PC-3 (cell line): ENCODE results near the gene PRDM4. TPM values are rescaled to one million over a fixed set of nuclear protein-coding genes. Genes with fewer than 3 reads are reported as not detected.
A peak's percentile ranks its signal among the peaks of the same experiment; 100 is the strongest.

Experiments used
- ATAC-seq: fragments of 200-7000 bp; cut with Tn5 transposase; 2 replicates; pipeline ENCODE4 v1.9.1; 2020; ENCODE audit warnings: mild to moderate bottlenecking, moderate library complexity
- BruUV-seq: library from RNA; stranded (reverse); fragments of 400-500 nt; replicated peaks from 2 replicates; lab custom pipeline; 2021; lab: Mats Ljungman, UMichigan
- CTCF ChIA-PET: fragments of 300-600 bp; sonication (Branson Sonifier 250); formaldehyde crosslinking; loops from one replicate; lab custom pipeline; 2022; ENCODE audit warnings: antibody characterized with exemption; lab: Charles Lee
- POLR2A ChIA-PET: fragments of 300-600 bp; sonication (Branson Sonifier 250); formaldehyde crosslinking; loops from one replicate; lab custom pipeline; 2022; ENCODE audit warnings: antibody characterized with exemption; ENCODE audit not compliant: unreplicated experiment; lab: Charles Lee
- DNase-seq: peaks from one replicate; pipeline ENCODE4 v3.0.0-alpha.2; 2015
- H2AFZ ChIP-seq: fragments of 300-600 bp; sonication (generic); 2 replicates; pipeline ENCODE4 v1.6.0; 2016; ENCODE audit warnings: antibody characterized with exemption, low read length
- H3F3A ChIP-seq: fragments of 300-600 bp; sonication (generic); one replicate; pipeline ENCODE4 v1.6.0; 2017; ENCODE audit warnings: antibody characterized with exemption, low read length, control low read depth, mild to moderate bottlenecking; ENCODE audit not compliant: unreplicated experiment
- H3K27ac ChIP-seq: fragments of 300-600 bp; sonication (generic); 2 replicates; pipeline ENCODE4 v1.5.1; 2016; ENCODE audit warnings: mild to moderate bottlenecking, low read length
- H3K27me3 ChIP-seq: fragments of 300-600 bp; sonication (generic); 2 replicates; pipeline ENCODE4 v1.6.1; 2016; ENCODE audit warnings: low read length, mixed read lengths
- H3K36me3 ChIP-seq: fragments of 300-600 bp; sonication (generic); 2 replicates; pipeline ENCODE4 v1.6.1; 2016; ENCODE audit warnings: low read depth, mixed run types, low read length, mixed read lengths
- H3K4me1 ChIP-seq: fragments of 300-600 bp; sonication (generic); 2 replicates; pipeline ENCODE4 v1.5.1; 2016; ENCODE audit warnings: low read length; ENCODE audit not compliant: insufficient read depth
- H3K4me2 ChIP-seq: fragments of 300-600 bp; sonication (generic); 2 replicates; pipeline ENCODE4 v1.6.0; 2016; ENCODE audit warnings: low read length
- H3K4me3 ChIP-seq: fragments of 300-600 bp; sonication (generic); 2 replicates; pipeline ENCODE4 v1.5.1; 2016; ENCODE audit warnings: mild to moderate bottlenecking, low read length, mixed read lengths
- H3K79me2 ChIP-seq: fragments of 300-600 bp; sonication (generic); 2 replicates; pipeline ENCODE4 v1.6.1; 2017; ENCODE audit warnings: low read length, mixed read lengths
- H3K9ac ChIP-seq: fragments of 300-600 bp; sonication (generic); 2 replicates; pipeline ENCODE4 v1.6.0; 2016; ENCODE audit warnings: mild to moderate bottlenecking, low read length
- H3K9me2 ChIP-seq: fragments of 300-600 bp; sonication (generic); replicated peaks from 2 replicates; pipeline ENCODE4 v1.6.1; 2016; ENCODE audit warnings: mixed run types, low read length, mixed read lengths
- H3K9me3 ChIP-seq: fragments of 300-600 bp; sonication (generic); 2 replicates; pipeline ENCODE4 v1.6.1; 2016; ENCODE audit warnings: low read length, mixed read lengths
- H4K20me1 ChIP-seq: fragments of 300-600 bp; sonication (generic); 2 replicates; pipeline ENCODE4 v1.6.1; 2016; ENCODE audit warnings: low read length, mixed read lengths
- EZH2 ChIP-seq: fragments of 300-600 bp; sonication (generic); IDR thresholded peaks from one replicate; pipeline ENCODE4 v1.6.1; 2017; ENCODE audit warnings: antibody characterized with exemption, mild to moderate bottlenecking, low read length; ENCODE audit not compliant: unreplicated experiment
- EZH2phosphoT487 ChIP-seq: fragments of 300-600 bp; sonication (generic); IDR thresholded peaks from 2 replicates; pipeline ENCODE4 v1.6.1; 2018; ENCODE audit warnings: mild to moderate bottlenecking, antibody characterized with exemption, low read length, borderline replicate concordance
- intact Hi-C: fragments of 100-400 bp; cut with micrococcal nuclease; formaldehyde crosslinking; loops from 2 replicates; pipeline ENCODE4 v1.9.0; 2023
- total RNA-seq: library from RNA; depleted of rRNA; stranded (reverse); fragments of >200 nt; gene quantifications from 2 replicates; pipeline ENCODE4 v1.2.3, GENCODE V29; 2014
- TF ChIP-seq, protein P1 (sequence below): fragments of 300-600 bp; sonication (generic); conservative IDR thresholded peaks from 2 replicates; pipeline ENCODE4 v1.5.1; 2017; ENCODE audit warnings: antibody characterized with exemption, low read depth, mild to moderate bottlenecking, low read length

PRDM4 gene
- total RNA-seq, 1 experiment from 2014 or later = 22.6 TPM

DNA sequence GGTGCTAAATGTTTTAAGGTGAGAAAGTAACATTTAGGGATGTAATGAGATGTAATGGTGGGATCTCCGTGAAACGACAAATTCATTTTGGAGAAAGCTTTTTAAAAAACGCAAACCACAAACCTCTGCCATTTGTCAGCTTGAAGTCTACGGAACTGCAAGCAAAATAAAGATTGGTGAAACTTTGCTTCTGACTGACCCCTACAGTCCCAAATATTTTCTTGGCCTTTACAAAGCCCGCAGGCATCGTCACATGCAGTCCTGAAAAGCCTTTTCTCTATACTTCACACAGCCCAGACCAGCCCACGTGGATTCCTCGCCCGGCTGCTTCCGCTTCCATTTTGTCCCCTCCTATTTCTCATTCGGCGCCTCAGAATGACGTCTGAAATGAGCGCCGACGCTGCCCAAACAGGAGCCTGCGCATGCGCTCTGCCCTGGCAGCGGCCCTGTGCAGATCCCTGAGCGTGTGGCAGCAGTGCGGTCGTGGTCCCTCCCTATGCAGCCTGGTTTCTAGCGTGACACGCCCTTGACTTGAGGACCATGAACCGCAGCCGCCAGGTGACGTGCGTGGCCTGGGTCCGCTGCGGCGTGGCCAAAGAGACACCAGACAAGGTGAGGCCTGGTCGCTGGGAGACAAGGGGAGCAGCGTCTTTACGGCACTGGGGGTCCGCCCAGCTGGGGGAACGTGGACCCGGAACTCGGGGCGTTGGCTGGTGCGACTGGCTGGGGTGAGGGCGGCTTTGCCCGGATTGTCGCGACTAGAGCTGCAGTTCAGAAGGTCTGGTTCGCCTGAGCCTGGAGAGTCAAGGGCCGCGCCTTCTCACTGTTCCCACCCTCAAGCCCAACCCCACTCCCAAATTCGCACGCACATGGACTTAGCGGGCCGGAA, 75.3 kb downstream of the PRDM4 start, which contains the start of gene PWP1:
Gene PWP1 (plus strand): TSS at position 440 of the 889 bp plus-strand sequence. CDS start 101 bp downstream, at position 541.
- H3K36me3 ChIP-seq = peaks cover 22% of the 10 kb centered on the region
- DNase-seq = peak; percentile 98
- ChIA-PET POLR2A (no interaction called here), CTCF (interaction anchor here (0.7 kb wide), 1 partner anchor 200 kb away, joined by 5 read pairs; no protein-coding TSS in a partner anchor)
- peak within 1 kb of the TSS; percentile 74 for H2AFZ ChIP-seq
- peak within 1 kb of the TSS; percentile 66 for H3K27ac ChIP-seq
- H3K9me3 ChIP-seq = no peaks in the 10 kb centered on the region
- H4K20me1 ChIP-seq = no peaks in the 10 kb centered on the region
- H3F3A ChIP-seq = peaks cover 6% of the 10 kb centered on the region
- peak; percentile 83 for ATAC-seq
- peak within 1 kb of the TSS; percentile 92 for H3K4me3 ChIP-seq
- H3K9me2 ChIP-seq = no peaks in the 10 kb centered on the region
- no peaks in the 10 kb centered on the region for H3K27me3 ChIP-seq
- BruUV-seq = TSS peak; percentile 79
- TF ChIP-seq EZH2 (no peak), EZH2phosphoT487 (no peak)
- TF ChIP-seq, protein P1, sequence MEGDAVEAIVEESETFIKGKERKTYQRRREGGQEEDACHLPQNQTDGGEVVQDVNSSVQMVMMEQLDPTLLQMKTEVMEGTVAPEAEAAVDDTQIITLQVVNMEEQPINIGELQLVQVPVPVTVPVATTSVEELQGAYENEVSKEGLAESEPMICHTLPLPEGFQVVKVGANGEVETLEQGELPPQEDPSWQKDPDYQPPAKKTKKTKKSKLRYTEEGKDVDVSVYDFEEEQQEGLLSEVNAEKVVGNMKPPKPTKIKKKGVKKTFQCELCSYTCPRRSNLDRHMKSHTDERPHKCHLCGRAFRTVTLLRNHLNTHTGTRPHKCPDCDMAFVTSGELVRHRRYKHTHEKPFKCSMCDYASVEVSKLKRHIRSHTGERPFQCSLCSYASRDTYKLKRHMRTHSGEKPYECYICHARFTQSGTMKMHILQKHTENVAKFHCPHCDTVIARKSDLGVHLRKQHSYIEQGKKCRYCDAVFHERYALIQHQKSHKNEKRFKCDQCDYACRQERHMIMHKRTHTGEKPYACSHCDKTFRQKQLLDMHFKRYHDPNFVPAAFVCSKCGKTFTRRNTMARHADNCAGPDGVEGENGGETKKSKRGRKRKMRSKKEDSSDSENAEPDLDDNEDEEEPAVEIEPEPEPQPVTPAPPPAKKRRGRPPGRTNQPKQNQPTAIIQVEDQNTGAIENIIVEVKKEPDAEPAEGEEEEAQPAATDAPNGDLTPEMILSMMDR = no peak
- peaks cover 24% of the 10 kb centered on the region for H3K4me1 ChIP-seq
- peak within 1 kb of the TSS; percentile 96 for H3K4me2 ChIP-seq
- peaks cover 31% of the 10 kb centered on the region for H3K79me2 ChIP-seq
- H3K9ac ChIP-seq = peak within 1 kb of the TSS; percentile 94
- intact Hi-C loops = loop anchor here (1.0 to 10.0 kb wide), 3 partner anchors 64 to 829 kb away; partner anchors contain the start of gene FICD

GRCh38 chr12:107684990-107685359, 76.0 kb downstream of the PRDM4 start:
- H3F3A ChIP-seq = peaks cover 6% of the 10 kb centered on the region
- TF ChIP-seq EZH2phosphoT487 (no peak), EZH2 (no peak)
- TF ChIP-seq, protein P1 = no peak
- peak overlapping the region; percentile 74 for H2AFZ ChIP-seq
- CTCF ChIA-PET = interaction anchor here (0.7 to 0.9 kb wide), 2 partner anchors 9 to 200 kb away, joined by 3 to 5 read pairs; no protein-coding TSS in a partner anchor
- H3K4me2 ChIP-seq = peak overlapping the region; percentile 96
- peak overlapping the region; percentile 92 for H3K4me3 ChIP-seq
- peak overlapping the region; percentile 94 for H3K9ac ChIP-seq
- H3K36me3 ChIP-seq = peaks cover 16% of the 10 kb centered on the region
- no peaks in the 10 kb centered on the region for H3K9me3 ChIP-seq
- no peaks in the 10 kb centered on the region for H3K27me3 ChIP-seq
- intact Hi-C loops = loop anchor here (1.0 to 10.0 kb wide), 3 partner anchors 64 to 830 kb away; partner anchors contain the start of gene FICD
- no peaks in the 10 kb centered on the region for H4K20me1 ChIP-seq
- DNase-seq (peak; percentile 8), ATAC-seq (no peak)
- POLR2A ChIA-PET = no interaction called here
- peaks cover 24% of the 10 kb centered on the region for H3K4me1 ChIP-seq
- H3K79me2 ChIP-seq = peaks cover 31% of the 10 kb centered on the region
- H3K27ac ChIP-seq = peak overlapping the region; percentile 66
- no peaks in the 10 kb centered on the region for H3K9me2 ChIP-seq
- BruUV-seq = TSS peak; percentile 96
